Measurements from ENCODE around the gene CHCHD2. TPM values are rescaled to one million over a fixed set of nuclear protein-coding genes. Genes with fewer than 3 reads are reported as not detected.
"Not testable (repeated sequence)": the region's sequence is repeated elsewhere in the genome, so short reads cannot be mapped to it uniquely, and the experiment has no call there.

Gene CHCHD2
- total and polyA plus RNA-seq, 8 donors: 115 to 265 (median 149) TPM

DNA sequence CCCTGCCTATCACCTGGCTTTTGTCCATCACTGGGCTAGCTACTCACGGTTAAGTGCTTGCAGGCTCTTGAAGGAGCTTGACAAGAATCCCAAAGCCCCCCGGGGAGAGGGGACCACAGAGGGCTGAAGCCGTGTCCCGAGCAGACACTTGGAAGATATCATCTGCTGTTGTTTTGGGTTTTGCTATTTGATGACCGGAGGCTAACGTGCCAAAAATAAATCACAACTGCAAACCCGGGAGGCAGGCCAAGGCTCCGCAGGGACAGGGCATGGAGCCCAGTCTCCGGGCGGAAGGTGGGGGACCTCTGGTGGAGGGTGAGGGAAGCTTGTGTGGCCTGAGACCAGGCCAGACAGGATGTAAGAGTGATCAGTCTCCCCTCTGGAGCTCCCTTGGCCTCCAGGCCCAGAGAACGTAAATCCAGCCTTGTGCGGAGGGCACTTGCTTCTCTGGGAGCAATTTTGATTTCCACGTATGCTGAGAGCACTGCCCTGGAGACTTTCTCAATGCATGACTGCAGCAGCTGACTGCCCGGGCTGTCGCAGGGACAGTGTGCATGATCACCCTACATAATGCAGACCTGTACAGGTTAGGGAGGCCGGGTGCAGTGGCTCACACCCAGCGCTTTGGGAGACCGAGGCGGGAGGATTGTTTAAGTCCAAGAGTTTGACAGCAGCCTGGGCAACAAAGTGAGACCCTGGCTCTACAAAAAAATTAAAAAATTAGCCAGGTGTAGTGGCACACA, 13.3 kb downstream of the CHCHD2 start, which contains the start of gene PHKG1:
PHKG1 (minus strand) TSS at position 164 of the 743 bp plus-strand sequence. CDS start 4,011 bp downstream, outside the sequence.
- Histone ChIP-seq H3K27me3 (no peaks in the 10 kb centered on the region), H3K36me3 (no peaks in the 10 kb centered on the region), H3K4me1 (peaks cover 0 to 8% (median 5%) of the 10 kb centered on the region in 3 donors), H3K27ac (peak within 1 kb of the TSS in 3 of 4 donors; percentile 9 to 30 (median 20)), H3K4me3 (no peak within 1 kb of the TSS), H3K9me3 (no peaks in the 10 kb centered on the region)
- TF ChIP-seq, protein P1, sequence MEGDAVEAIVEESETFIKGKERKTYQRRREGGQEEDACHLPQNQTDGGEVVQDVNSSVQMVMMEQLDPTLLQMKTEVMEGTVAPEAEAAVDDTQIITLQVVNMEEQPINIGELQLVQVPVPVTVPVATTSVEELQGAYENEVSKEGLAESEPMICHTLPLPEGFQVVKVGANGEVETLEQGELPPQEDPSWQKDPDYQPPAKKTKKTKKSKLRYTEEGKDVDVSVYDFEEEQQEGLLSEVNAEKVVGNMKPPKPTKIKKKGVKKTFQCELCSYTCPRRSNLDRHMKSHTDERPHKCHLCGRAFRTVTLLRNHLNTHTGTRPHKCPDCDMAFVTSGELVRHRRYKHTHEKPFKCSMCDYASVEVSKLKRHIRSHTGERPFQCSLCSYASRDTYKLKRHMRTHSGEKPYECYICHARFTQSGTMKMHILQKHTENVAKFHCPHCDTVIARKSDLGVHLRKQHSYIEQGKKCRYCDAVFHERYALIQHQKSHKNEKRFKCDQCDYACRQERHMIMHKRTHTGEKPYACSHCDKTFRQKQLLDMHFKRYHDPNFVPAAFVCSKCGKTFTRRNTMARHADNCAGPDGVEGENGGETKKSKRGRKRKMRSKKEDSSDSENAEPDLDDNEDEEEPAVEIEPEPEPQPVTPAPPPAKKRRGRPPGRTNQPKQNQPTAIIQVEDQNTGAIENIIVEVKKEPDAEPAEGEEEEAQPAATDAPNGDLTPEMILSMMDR (IDR thresholded peaks at IDR 0.05): peak; percentile 43 to 64 (median 57)
- peak; percentile 76 to 94 (median 88) for DNase-seq
- intact Hi-C loops (cut with DNase I): no loop called here
- 21 to 22% methylated on average over 19 of the region's 19 CpGs for WGBS, 2 donors
- FAIRE-seq: no peak
- ATAC-seq: peak; percentile 85 to 97 (median 94)

DNA sequence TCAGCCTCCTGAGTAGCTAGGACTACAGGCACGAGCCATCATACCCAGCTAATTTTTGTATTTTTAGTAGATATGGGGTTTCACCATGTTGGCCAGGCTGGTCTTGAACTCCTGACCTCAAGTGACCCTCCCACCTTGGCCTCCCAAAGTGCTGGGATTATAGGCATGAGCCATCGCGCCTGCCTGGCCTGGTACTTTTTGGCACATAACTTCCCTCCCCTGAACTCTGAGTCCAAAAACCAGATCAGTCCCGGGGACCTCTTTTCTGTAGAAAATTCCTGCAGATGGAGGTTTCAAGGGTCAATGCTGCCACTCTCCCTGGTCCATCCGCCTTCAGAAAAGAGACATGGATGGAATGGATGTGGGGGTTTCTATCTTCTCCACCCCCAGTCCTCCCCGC, 13.9 kb downstream of the CHCHD2 start:
- H3K4me3 ChIP-seq; DNase-seq; FAIRE-seq; intact Hi-C loops (cut with DNase I); H3K27ac ChIP-seq; ATAC-seq; H3K9me3 ChIP-seq; H3K27me3 ChIP-seq; H3K36me3 ChIP-seq; H3K4me1 ChIP-seq: not testable (repeated sequence)
- 28 to 33% methylated on average over 6 of the region's 6 CpGs for WGBS, 2 donors

DNA sequence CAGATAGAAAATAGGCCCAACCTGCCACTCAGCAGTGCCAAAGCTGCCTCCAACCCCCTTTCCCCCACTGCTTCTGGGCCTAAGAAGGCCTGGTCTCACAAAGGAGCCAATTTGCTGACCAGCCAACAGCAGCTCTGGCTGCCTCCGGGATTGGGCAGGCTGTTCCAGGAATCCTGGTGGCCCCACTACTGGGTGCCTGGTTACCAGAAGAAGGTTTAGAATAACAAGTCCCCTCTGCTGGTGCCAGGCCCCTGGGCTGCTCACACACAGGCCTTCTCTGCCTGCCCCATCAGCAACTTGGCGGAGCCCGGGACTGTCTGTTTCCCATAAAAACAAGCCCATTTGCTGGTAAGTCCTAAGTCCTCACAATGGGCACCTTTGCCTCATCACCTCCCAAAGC, 14.7 kb downstream of the CHCHD2 start:
- FAIRE-seq: no peak
- Histone ChIP-seq H3K27ac (no peak overlapping the region), H3K4me1 (peaks cover 0 to 8% (median 0%) of the 10 kb centered on the region in 3 donors), H3K9me3 (no peaks in the 10 kb centered on the region), H3K36me3 (no peaks in the 10 kb centered on the region), H3K4me3 (no peak overlapping the region), H3K27me3 (no peaks in the 10 kb centered on the region)
- TF ChIP-seq, protein P1 (IDR thresholded peaks at IDR 0.05): no peak
- DNase-seq: no peak
- intact Hi-C loops (cut with DNase I): no loop called here
- ATAC-seq: peak in 1 of 4 donors; percentile 36
- WGBS, 2 donors: 81 to 89% methylated on average over 3 of the region's 3 CpGs

DNA sequence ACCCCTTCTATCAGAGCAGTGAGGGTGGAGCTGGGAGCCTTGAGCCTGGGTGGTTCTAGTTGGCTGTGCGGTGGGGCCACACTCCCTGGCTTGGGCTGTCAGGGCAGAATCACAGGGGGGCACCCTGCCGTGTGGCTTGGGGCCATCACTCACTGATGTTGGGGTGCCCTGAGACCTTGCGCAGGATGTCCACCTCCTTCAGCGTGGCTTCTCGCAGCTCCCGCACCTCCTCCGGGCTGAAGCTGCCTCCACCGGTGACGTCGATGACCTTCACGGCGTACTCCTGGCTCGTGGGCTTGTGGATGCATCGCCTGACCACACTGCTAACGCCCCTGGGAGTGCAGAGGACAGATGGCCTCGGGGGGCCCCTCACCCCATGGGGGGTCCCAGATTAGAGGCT, 18.8 kb downstream of the CHCHD2 start:
- no peak for FAIRE-seq
- Histone ChIP-seq H3K9me3 (no peaks in the 10 kb centered on the region), H3K27me3 (no peaks in the 10 kb centered on the region), H3K27ac (no peak overlapping the region), H3K36me3 (no peaks in the 10 kb centered on the region), H3K4me1 (peaks cover 0 to 6% (median 0%) of the 10 kb centered on the region in 3 donors), H3K4me3 (no peak overlapping the region)
- 89 to 91% methylated on average over 16 of the region's 16 CpGs for WGBS, 2 donors
- intact Hi-C loops (cut with DNase I): loop anchor here in 1 of 3 donors (5.0 kb wide), 1 partner anchor 445 kb away; no protein-coding TSS in a partner anchor
- ATAC-seq: no peak
- DNase-seq: peak in 1 of 6 donors; percentile 51
- TF ChIP-seq, protein P1 (IDR thresholded peaks at IDR 0.05): no peak

DNA sequence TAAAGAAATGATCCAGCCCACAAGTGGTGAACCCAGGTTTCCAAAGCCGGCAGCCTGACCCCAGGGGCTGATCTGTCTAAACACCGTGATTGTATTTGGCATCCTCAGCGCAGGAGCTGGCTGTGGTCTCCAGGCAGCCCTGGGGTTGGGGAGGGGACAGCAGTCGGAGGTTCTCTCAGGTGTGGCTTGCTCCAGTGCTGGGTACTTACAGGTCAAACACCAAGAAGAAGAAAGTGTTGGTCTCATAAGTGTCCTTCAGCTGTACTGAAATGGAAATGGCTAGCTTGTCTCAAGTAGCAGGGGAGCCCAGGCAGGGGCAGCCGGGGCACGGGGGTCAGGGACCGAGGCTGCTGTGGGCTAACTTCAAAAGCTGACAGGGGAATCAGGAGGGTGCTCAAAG, 19.5 kb downstream of the CHCHD2 start:
- no peaks in the 10 kb centered on the region for H3K36me3 ChIP-seq
- H3K9me3 ChIP-seq: no peaks in the 10 kb centered on the region
- H3K4me1 ChIP-seq: peaks cover 0 to 5% (median 0%) of the 10 kb centered on the region in 3 donors
- H3K4me3 ChIP-seq: no peak overlapping the region
- TF ChIP-seq, protein P1 (IDR thresholded peaks at IDR 0.05): no peak
- FAIRE-seq: no peak
- no peak overlapping the region for H3K27ac ChIP-seq
- intact Hi-C loops (cut with DNase I): loop anchor here in 1 of 3 donors (5.0 kb wide), 1 partner anchor 444 kb away; no protein-coding TSS in a partner anchor
- peak in 2 of 6 donors; percentile 9 to 20 for DNase-seq
- ATAC-seq: no peak
- WGBS, 2 donors: 90 to 93% methylated on average over 7 of the region's 7 CpGs
- no peaks in the 10 kb centered on the region for H3K27me3 ChIP-seq

All from pancreas (tissue), 10 donors.